ENCODE results near the gene WHAMM. TPM values are rescaled to one million over a fixed set of nuclear protein-coding genes. Genes with fewer than 3 reads are reported as not detected.

Gene WHAMM
- total and polyA plus RNA-seq, 2 of the 4 experiments (the other 2 are of a cell fraction) = 1.4 to 4.1 TPM

- peaks cover 5 to 33% of the 10 kb centered on the region in 2 experiments; a peak in 2 of 4 replicates for H3K79me1 ChIP-seq (ENCODE audit: low read depth in 1 of 2, low read length in 2 of 2)
- dilution Hi-C loops (cut with HindIII; ENCODE audit: low sequenced_read_pairs, unreplicated experiment) = no loop called here
- H3K18ac ChIP-seq (ENCODE audit: low read depth, low read length) = no peak overlapping the region
- H3K4me1 ChIP-seq (ENCODE audit: control insufficient read depth, insufficient read depth, low read length) = peaks cover 10% of the 10 kb centered on the region
- H3K4ac ChIP-seq (ENCODE audit: low read depth, low read length) = no peak overlapping the region
- intact Hi-C loops (cut with micrococcal nuclease) = loop anchor here (5.0 to 10.0 kb wide), 3 partner anchors 157 to 374 kb away; partner anchors contain the start of genes HDGFL3 and RAMAC
- no peak for TF ChIP-seq NFE2L2 (IDR thresholded peaks at IDR 0.05; ENCODE audit: low read depth, low read length)
- TF ChIP-seq BHLHE40 (IDR thresholded peaks at IDR 0.05; ENCODE audit: low read depth, low read length) = no peak
- TF ChIP-seq MAZ (IDR thresholded peaks at IDR 0.05; ENCODE audit: borderline replicate concordance, low read depth, low read length) = no peak
- TF ChIP-seq RFX5 (IDR thresholded peaks at IDR 0.05; ENCODE audit: low read depth, low read length) = no peak
- TF ChIP-seq ELK1 (IDR thresholded peaks at IDR 0.05; ENCODE audit: borderline replicate concordance, low read depth, low read length) = no peak
- no peak for TF ChIP-seq CTCF (conservative IDR thresholded peaks at IDR 0.05; ENCODE audit: low read depth, low read length)
- no peak for TF ChIP-seq CHD1 (IDR thresholded peaks at IDR 0.05; ENCODE audit: low read depth, low read length)
- TF ChIP-seq RAD21 (IDR thresholded peaks at IDR 0.05; ENCODE audit: low read length) = no peak
- TF ChIP-seq CEBPB (IDR thresholded peaks at IDR 0.05; ENCODE audit: low read depth, low read length) = no peak
- no peak for TF ChIP-seq POLR2A (IDR thresholded peaks at IDR 0.05; ENCODE audit: low read depth, low read length)
- TF ChIP-seq USF2 (IDR thresholded peaks at IDR 0.05; ENCODE audit: low read depth, low read length) = no peak
- no peak for TF ChIP-seq SMC3 (IDR thresholded peaks at IDR 0.05; ENCODE audit: low read depth, low read length)
- H2BK20ac ChIP-seq (ENCODE audit: low read depth, low read length) = no peak overlapping the region
- DNase-seq (no peak), ATAC-seq (ENCODE audit: low read depth) (no peak)
- WGBS, 2 experiments (ENCODE audit: extremely low coverage in 2 of 2, insufficient read length in 1 of 2) = 91% methylated on average over 5 of the region's 18 CpGs; no CpG with 5 or more reads in 1 of the 2 experiments
- H3K9ac ChIP-seq (ENCODE audit: low read depth, low read length) = no peak overlapping the region
- no peak overlapping the region for H3K56ac ChIP-seq (ENCODE audit: extremely low read depth, insufficient read depth, low read length)
- H3K4me3 ChIP-seq (ENCODE audit: insufficient read depth, low read depth, low read length) = no peak overlapping the region
- H3K27ac ChIP-seq (ENCODE audit: insufficient read depth, low read length) = no peak overlapping the region
- H4K91ac ChIP-seq (ENCODE audit: insufficient read depth, low read depth, low read length) = no peak overlapping the region
- no peak overlapping the region for H2AK5ac ChIP-seq (ENCODE audit: low read depth, low read length)
- no peaks in the 10 kb centered on the region for H3K27me3 ChIP-seq (ENCODE audit: control insufficient read depth, insufficient read depth, low read length)
- H3K23ac ChIP-seq (ENCODE audit: low read depth, low read length) = no peak overlapping the region
- H2BK5ac ChIP-seq (ENCODE audit: low read depth, low read length, poor library complexity, severe bottlenecking) = no peak overlapping the region
- no peaks in the 10 kb centered on the region for H3K9me3 ChIP-seq (ENCODE audit: control insufficient read depth, insufficient read depth, low read length)
- no peak overlapping the region for H3K14ac ChIP-seq (replicated peaks; ENCODE audit: low read depth, low read length)
- ChIA-PET CTCF (no interaction called here), POLR2A (ENCODE audit: unreplicated experiment) (no interaction called here)
- no TSS peak for BruUV-seq (replicated peaks)
- no peak overlapping the region for H2AK9ac ChIP-seq (replicated peaks; ENCODE audit: low read depth, low read length, poor library complexity)
- peaks cover 50% of the 10 kb centered on the region for H3K36me3 ChIP-seq (ENCODE audit: control insufficient read depth, insufficient read depth, low read length)
- H4K20me1 ChIP-seq (ENCODE audit: insufficient read depth, low read length) = peaks cover 9% of the 10 kb centered on the region
- H4K5ac ChIP-seq (ENCODE audit: low read depth, low read length) = no peak overlapping the region
- no peak overlapping the region for H2BK15ac ChIP-seq (ENCODE audit: low read depth, low read length)
- H2AFZ ChIP-seq (replicated peaks; ENCODE audit: low read length, poor library complexity) = no peak overlapping the region
- peaks cover 5% of the 10 kb centered on the region for H3K9me1 ChIP-seq (ENCODE audit: insufficient read depth, low read length)
- H3K4me2 ChIP-seq (ENCODE audit: low read depth, low read length) = no peak overlapping the region
- no peak overlapping the region for H2BK120ac ChIP-seq (ENCODE audit: low read depth, low read length)
- in situ Hi-C loops (cut with MboI; ENCODE audit: low sequenced_read_pairs) = no loop called here
- H4K8ac ChIP-seq (ENCODE audit: low read depth in 2 of 2, low read length in 2 of 2) = no peak overlapping the region
Measured at GRCh38 chr15:82830427-82831173, 21.2 kb downstream of the WHAMM start.
